ENCODE data around the gene BOD1.
A peak's percentile ranks its signal among the peaks of the same experiment; 100 is the strongest.

Gene BOD1

GRCh38 chr5:173578947-173579615 lies 37.4 kb downstream of the BOD1 start:
- no peaks in the 10 kb centered on the region for H3K4me1 Mint-ChIP-seq
- H3K27me3 Mint-ChIP-seq, result peaks cover 29% of the 10 kb centered on the region
- H3K4me3 Mint-ChIP-seq, result no peak overlapping the region
- peaks cover 18% of the 10 kb centered on the region for H3K36me3 Mint-ChIP-seq
- ATAC-seq, result no peak
- no peak overlapping the region for H3K27ac Mint-ChIP-seq
- peaks cover 11% of the 10 kb centered on the region for H3K9me3 Mint-ChIP-seq

GRCh38 chr5:173577817-173578216 lies 38.6 kb downstream of the BOD1 start:
- H3K27me3 Mint-ChIP-seq, result peaks cover 32% of the 10 kb centered on the region
- ATAC-seq, result no peak
- H3K36me3 Mint-ChIP-seq, result peaks cover 8% of the 10 kb centered on the region
- no peak overlapping the region for H3K27ac Mint-ChIP-seq
- peaks cover 9% of the 10 kb centered on the region for H3K9me3 Mint-ChIP-seq
- H3K4me3 Mint-ChIP-seq, result no peak overlapping the region
- H3K4me1 Mint-ChIP-seq, result peaks cover 6% of the 10 kb centered on the region

GRCh38 chr5:173577166-173577565 lies 39.3 kb downstream of the BOD1 start:
- Mint-ChIP-seq H3K36me3 (peaks cover 6% of the 10 kb centered on the region), H3K4me3 (no peak overlapping the region), H3K9me3 (peaks cover 9% of the 10 kb centered on the region), H3K4me1 (peaks cover 12% of the 10 kb centered on the region), H3K27ac (no peak overlapping the region), H3K27me3 (peaks cover 34% of the 10 kb centered on the region)
- no peak for ATAC-seq

- H3K9me3 Mint-ChIP-seq, result peaks cover 9% of the 10 kb centered on the region
- H3K27me3 Mint-ChIP-seq, result peaks cover 36% of the 10 kb centered on the region
- H3K4me3 Mint-ChIP-seq, result no peak overlapping the region
- ATAC-seq, result no peak
- H3K36me3 Mint-ChIP-seq, result peaks cover 6% of the 10 kb centered on the region
- H3K4me1 Mint-ChIP-seq, result peaks cover 12% of the 10 kb centered on the region
- no peak overlapping the region for H3K27ac Mint-ChIP-seq
These were observed 40.5 kb downstream of the BOD1 start for GRCh38 chr5:173575985-173576384.

GRCh38 chr5:173574983-173575382 lies 41.5 kb downstream of the BOD1 start:
- Mint-ChIP-seq H3K27ac (no peak overlapping the region), H3K27me3 (peaks cover 42% of the 10 kb centered on the region), H3K9me3 (peaks cover 9% of the 10 kb centered on the region), H3K4me3 (no peak overlapping the region), H3K36me3 (peaks cover 6% of the 10 kb centered on the region), H3K4me1 (peaks cover 12% of the 10 kb centered on the region)
- no peak for ATAC-seq

GRCh38 chr5:173573126-173573960 lies 43.1 kb downstream of the BOD1 start:
- peaks cover 12% of the 10 kb centered on the region for H3K4me1 Mint-ChIP-seq
- peaks cover 50% of the 10 kb centered on the region for H3K27me3 Mint-ChIP-seq
- no peak overlapping the region for H3K4me3 Mint-ChIP-seq
- peak; percentile 65 for ATAC-seq
- H3K36me3 Mint-ChIP-seq, result no peaks in the 10 kb centered on the region
- H3K27ac Mint-ChIP-seq, result no peak overlapping the region
- peaks cover 2% of the 10 kb centered on the region for H3K9me3 Mint-ChIP-seq

- no peaks in the 10 kb centered on the region for H3K36me3 Mint-ChIP-seq
- peaks cover 12% of the 10 kb centered on the region for H3K4me1 Mint-ChIP-seq
- no peak for ATAC-seq
- H3K9me3 Mint-ChIP-seq, result peaks cover 9% of the 10 kb centered on the region
- H3K4me3 Mint-ChIP-seq, result no peak overlapping the region
- H3K27me3 Mint-ChIP-seq, result peaks cover 57% of the 10 kb centered on the region
- no peak overlapping the region for H3K27ac Mint-ChIP-seq
These were observed 43.9 kb downstream of the BOD1 start for GRCh38 chr5:173572431-173573125.

GRCh38 chr5:173570321-173571090 lies 45.9 kb downstream of the BOD1 start:
- peaks cover 9% of the 10 kb centered on the region for H3K9me3 Mint-ChIP-seq
- no peaks in the 10 kb centered on the region for H3K36me3 Mint-ChIP-seq
- no peak for ATAC-seq
- H3K4me1 Mint-ChIP-seq, result peaks cover 12% of the 10 kb centered on the region
- peaks cover 64% of the 10 kb centered on the region for H3K27me3 Mint-ChIP-seq
- H3K27ac Mint-ChIP-seq, result no peak overlapping the region
- no peak overlapping the region for H3K4me3 Mint-ChIP-seq

GRCh38 chr5:173568703-173569102 lies 47.7 kb downstream of the BOD1 start:
- H3K27ac Mint-ChIP-seq, result no peak overlapping the region
- H3K27me3 Mint-ChIP-seq, result peaks cover 55% of the 10 kb centered on the region
- H3K4me3 Mint-ChIP-seq, result no peak overlapping the region
- H3K9me3 Mint-ChIP-seq, result peaks cover 9% of the 10 kb centered on the region
- H3K4me1 Mint-ChIP-seq, result peaks cover 12% of the 10 kb centered on the region
- H3K36me3 Mint-ChIP-seq, result no peaks in the 10 kb centered on the region
- no peak for ATAC-seq

GRCh38 chr5:173568128-173568527 lies 48.3 kb downstream of the BOD1 start:
- peaks cover 9% of the 10 kb centered on the region for H3K9me3 Mint-ChIP-seq
- H3K36me3 Mint-ChIP-seq, result no peaks in the 10 kb centered on the region
- H3K27me3 Mint-ChIP-seq, result peaks cover 55% of the 10 kb centered on the region
- no peak for ATAC-seq
- H3K27ac Mint-ChIP-seq, result no peak overlapping the region
- peaks cover 9% of the 10 kb centered on the region for H3K4me1 Mint-ChIP-seq
- no peak overlapping the region for H3K4me3 Mint-ChIP-seq

- H3K9me3 Mint-ChIP-seq, result peaks cover 15% of the 10 kb centered on the region
- no peaks in the 10 kb centered on the region for H3K36me3 Mint-ChIP-seq
- H3K4me1 Mint-ChIP-seq, result peaks cover 3% of the 10 kb centered on the region
- H3K27ac Mint-ChIP-seq, result no peak overlapping the region
- no peak for ATAC-seq
- no peak overlapping the region for H3K4me3 Mint-ChIP-seq
- peaks cover 55% of the 10 kb centered on the region for H3K27me3 Mint-ChIP-seq
These were observed 48.9 kb downstream of the BOD1 start for GRCh38 chr5:173567548-173567947.

- no peaks in the 10 kb centered on the region for H3K4me1 Mint-ChIP-seq
- H3K9me3 Mint-ChIP-seq, result peaks cover 25% of the 10 kb centered on the region
- H3K27me3 Mint-ChIP-seq, result peaks cover 50% of the 10 kb centered on the region
- H3K4me3 Mint-ChIP-seq, result no peak overlapping the region
- no peak overlapping the region for H3K27ac Mint-ChIP-seq
- H3K36me3 Mint-ChIP-seq, result peaks cover 9% of the 10 kb centered on the region
- ATAC-seq, result no peak
These were observed 50.9 kb downstream of the BOD1 start for GRCh38 chr5:173565491-173566072.

- Mint-ChIP-seq H3K4me1 (no peaks in the 10 kb centered on the region), H3K9me3 (peaks cover 36% of the 10 kb centered on the region), H3K27me3 (peaks cover 61% of the 10 kb centered on the region), H3K36me3 (peaks cover 11% of the 10 kb centered on the region), H3K4me3 (no peak overlapping the region), H3K27ac (no peak overlapping the region)
- no peak for ATAC-seq
These were observed 52.3 kb downstream of the BOD1 start for GRCh38 chr5:173564106-173564505.

GRCh38 chr5:173563246-173563645 lies 53.2 kb downstream of the BOD1 start:
- Mint-ChIP-seq H3K27me3 (peaks cover 53% of the 10 kb centered on the region), H3K9me3 (peaks cover 33% of the 10 kb centered on the region), H3K4me3 (no peak overlapping the region), H3K27ac (no peak overlapping the region), H3K4me1 (no peaks in the 10 kb centered on the region), H3K36me3 (peaks cover 11% of the 10 kb centered on the region)
- no peak for ATAC-seq

Data from stimulated activated memory B cell treated with anti-CD40 and anti-IgM and Interleukin-4, amounts not matched to agents 10 μg/mL and 1 μg/mL and 100 μg/mL, for 72 hours (primary cell).